Sigmoid colon (tissue), 3 donors: ENCODE data around the gene UCK1.

Experiments used
- POLR2A ChIP-seq, 2 donors: fragments of 450-650 bp; IDR thresholded peaks; one replicate each; pipeline ENCODE4 v1.6.1; 2016; ENCODE audit warnings: antibody characterized with exemption in 2 of 2, mild to moderate bottlenecking in 2 of 2, moderate library complexity in 2 of 2
- TF ChIP-seq, protein P1 (sequence below), 4 experiments: fragments of 450-650 bp in 3 of 4; fragments of 200-600 bp in 1 of 4; IDR thresholded peaks; one replicate each; pipeline ENCODE4 v1.5.1; 2016 to 2019; ENCODE audit warnings: antibody characterized with exemption in 4 of 4, mild to moderate bottlenecking in 3 of 4, moderate library complexity in 2 of 4

DNA sequence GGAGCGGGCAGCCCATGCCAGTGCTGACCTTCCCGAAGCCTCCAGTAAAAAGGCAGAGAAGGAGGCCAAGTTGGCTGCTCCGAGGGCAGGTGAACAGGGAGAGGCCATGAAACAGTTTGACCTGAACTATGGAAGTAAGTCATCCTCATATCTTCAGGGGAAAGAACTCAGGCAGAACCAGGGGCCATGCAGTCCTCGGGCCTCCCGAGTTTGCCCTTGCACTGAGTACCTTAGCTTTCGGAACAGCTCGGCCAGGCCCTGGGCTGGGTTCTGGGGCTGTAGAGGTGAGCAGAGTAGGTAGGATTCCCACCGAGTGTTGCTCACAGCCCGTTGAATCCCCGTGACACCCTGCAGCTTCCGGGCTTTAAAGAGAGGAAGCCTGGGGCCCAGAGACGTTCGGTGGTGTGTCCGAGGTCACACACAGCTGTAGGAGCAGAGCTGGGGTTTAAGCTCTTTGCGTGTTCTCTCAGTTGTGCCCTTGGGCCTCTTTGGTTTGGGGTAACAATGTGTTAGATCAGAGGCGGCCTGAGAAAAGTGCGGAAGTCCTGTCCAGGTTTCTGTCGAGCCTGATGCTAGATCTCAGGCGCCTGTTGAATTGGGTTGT lies 53.1 kb downstream of the UCK1 start:
- no peak for TF ChIP-seq POLR2A (IDR thresholded peaks at IDR 0.05)
- TF ChIP-seq, protein P1, sequence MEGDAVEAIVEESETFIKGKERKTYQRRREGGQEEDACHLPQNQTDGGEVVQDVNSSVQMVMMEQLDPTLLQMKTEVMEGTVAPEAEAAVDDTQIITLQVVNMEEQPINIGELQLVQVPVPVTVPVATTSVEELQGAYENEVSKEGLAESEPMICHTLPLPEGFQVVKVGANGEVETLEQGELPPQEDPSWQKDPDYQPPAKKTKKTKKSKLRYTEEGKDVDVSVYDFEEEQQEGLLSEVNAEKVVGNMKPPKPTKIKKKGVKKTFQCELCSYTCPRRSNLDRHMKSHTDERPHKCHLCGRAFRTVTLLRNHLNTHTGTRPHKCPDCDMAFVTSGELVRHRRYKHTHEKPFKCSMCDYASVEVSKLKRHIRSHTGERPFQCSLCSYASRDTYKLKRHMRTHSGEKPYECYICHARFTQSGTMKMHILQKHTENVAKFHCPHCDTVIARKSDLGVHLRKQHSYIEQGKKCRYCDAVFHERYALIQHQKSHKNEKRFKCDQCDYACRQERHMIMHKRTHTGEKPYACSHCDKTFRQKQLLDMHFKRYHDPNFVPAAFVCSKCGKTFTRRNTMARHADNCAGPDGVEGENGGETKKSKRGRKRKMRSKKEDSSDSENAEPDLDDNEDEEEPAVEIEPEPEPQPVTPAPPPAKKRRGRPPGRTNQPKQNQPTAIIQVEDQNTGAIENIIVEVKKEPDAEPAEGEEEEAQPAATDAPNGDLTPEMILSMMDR (IDR thresholded peaks at IDR 0.05), result no peak
